Stimulated activated CD8-positive, alpha-beta memory T cell treated with anti-CD3 and anti-CD28 coated beads, Interleukin-4, amount 100 ng/mL, for 48 hours (primary cell): ENCODE data around the gene LTB.

Experiments used
- DNase-seq: peaks from one replicate; pipeline ENCODE4 v3.0.0-alpha.2; 2020

Gene LTB

DNA sequence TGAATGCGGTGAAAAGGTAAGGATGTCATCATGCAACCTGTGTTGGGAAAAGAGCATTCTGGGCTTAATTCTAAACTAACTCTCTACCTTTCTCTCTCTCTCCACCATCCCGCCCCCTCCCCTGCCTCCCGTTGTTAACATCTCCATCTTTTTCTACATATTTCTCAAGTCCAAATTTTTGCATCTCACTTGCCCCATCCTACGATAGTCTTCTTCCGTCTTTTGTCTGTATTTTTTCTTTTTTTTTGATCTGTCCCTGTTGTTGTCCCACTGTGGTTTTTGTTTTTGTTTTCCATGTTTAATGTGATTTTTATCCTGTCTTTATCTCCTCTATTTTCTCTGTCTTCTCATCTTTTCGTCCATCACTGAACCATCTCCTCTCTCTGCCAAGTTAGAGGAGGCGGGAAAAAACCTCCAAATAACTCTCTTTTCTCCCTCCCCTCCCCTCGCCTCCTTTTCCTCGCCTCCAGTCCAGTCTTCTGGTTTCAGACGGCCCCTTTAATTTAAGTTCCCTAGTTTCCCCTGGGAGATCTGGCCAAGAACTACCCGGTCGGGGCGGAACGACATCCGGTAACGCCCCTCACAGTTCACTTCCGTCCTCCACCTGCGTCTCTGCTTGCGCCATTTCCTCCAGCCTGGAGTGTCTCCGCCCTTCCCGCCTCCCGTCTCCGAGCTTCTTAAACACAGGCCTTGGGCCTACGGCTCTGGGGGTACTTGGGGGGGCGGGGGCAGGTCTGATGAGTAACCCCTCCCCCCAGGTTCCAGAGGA is 35.1 kb downstream of the LTB start, which contains the start of gene NFKBIL1:
NFKBIL1 (plus strand) TSS at position 651 of the 769 bp plus-strand sequence; CDS start at position 738, 87 bp downstream.
- DNase-seq = peak; percentile 93

DNA sequence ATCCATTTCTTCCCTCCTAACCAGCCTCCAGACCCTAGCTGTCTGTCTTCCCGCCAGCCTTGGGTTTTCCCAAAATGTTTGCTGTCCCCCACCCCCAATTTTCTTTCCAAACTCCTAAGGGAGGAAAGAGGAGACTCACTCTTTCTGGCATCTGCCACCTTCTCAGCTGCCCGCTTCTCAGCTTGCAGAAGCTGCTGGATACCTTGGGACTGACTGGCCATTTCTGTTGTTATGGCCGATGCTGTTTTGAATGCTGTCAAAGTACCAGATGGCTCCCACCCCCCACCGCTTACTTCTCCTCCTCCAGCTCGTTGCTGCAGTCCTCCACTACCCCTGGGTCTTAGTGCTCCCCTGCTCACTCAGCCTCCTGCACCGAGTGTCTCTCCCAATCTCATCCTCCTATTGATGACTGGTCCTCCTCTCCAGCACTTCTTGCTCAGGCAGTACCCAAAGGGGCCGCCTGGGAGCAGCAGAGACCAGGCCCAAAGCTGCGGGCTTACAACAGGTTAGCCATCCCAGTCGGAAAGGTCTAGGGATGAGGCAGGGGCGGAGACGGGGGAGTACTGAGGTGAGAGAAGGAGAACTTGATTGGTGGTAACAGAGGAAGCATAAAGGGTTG is 35.8 kb downstream of the LTB start, which contains the start of gene ATP6V1G2:
ATP6V1G2 (minus strand) TSS at position 270 of the 619 bp plus-strand sequence; CDS start at position 221, 49 bp downstream.
- DNase-seq = peak; percentile 94

DNA sequence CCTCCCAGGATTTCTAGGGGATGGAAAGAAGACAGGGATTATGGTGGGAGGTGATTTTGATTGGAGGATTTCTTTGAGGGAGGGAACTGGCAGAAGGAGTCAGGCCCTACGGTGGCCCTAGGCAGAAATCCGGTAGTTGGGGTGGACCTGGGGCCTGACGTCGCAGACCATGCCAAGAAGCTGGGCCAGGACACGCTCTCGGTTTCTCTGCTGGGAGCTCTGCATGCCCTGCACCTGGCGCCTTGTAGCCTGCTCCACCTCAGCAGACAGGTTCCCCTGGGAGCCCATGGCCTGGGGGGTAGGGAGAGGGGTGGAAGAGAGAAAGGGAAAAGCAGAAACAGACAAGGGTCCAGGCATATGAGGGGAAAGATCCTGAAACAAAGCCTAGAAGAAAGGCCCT is 36.9 kb downstream of the LTB start:
- no peak for DNase-seq

DNA sequence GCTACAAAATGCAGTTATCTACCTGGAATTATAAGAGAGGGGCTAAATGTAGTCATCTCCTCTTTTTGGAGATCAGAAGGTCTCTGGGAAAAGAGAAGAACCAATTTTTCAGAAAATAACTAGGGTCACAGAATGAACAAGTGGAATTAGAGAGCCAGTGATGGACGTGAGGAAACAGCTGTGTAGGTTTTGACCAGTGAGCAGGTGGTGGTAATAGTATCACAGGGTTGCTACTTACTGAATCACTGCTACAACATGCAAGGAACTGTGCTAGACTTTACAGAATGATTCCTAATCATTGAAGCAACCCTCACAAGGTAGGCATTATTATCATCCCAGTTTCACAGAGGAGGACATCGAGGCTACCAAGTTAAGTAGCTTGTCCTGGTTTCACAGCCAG is 37.5 kb downstream of the LTB start:
- no peak for DNase-seq

DNA sequence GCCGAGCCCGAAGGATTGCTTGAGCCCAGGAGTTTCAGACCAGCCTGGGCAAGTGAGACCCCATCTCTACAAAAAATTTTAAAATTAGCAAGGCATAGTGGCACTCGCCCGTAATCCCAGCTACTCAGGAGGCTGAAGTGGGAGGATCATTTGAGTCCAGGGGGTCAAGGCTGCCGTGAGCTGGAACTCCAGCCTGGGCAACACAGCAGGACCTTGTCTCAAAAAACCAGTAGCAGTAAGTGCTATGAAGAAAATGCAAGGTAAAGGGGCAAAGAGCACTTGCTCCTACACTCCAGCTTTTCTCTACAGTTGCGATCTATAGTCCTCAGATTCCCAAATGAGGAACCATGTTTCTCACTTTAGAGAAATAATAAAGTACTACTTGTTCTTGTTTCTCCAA is 38.6 kb downstream of the LTB start:
- no peak for DNase-seq

DNA sequence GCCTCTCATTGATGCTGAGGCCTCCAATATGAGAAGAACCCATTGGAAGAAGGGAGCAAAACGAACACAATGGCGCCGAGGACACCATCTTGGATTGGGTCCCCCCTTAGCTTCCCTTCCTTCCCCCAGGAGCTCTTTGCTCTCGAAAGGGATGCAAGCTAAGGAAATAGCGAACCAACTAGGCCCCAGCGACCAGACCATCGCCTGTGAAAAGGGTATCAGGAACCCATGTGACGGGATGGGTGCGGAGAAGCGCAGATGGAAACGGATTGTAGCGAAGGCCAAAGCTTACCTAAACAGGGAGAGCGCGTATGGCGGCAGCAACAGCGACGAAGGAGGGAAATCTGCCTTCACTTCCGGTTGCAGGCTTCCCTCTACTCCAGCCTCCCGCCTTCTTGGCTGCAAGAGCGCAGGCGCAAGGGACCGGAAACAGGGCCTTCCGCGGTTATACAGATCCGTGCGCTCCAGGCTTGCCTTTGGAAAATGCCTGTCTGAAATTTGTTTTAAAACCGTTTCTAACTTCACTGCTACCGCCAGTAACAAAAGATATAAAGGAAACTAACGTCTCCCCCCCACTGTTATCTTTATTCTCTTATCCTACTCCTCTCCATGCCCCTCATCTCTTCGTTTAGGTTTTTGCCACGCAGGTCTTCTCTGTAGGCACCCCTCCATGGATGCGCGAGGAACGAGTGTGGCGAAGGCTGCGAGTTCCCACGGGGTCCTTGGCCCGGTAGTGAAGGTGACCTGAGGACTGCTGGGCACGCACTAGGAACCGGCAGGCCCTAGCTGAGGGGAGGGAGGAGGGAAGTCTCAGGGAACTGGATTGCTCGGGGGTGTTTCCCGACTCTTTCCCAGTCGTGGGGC is 40.3 kb downstream of the LTB start, which contains the start of gene DDX39B:
DDX39B (minus strand) TSS at position 346 of the 864 bp plus-strand sequence. CDS start 1,471 bp downstream, outside the sequence.
- peak; percentile 94 for DNase-seq

DNA sequence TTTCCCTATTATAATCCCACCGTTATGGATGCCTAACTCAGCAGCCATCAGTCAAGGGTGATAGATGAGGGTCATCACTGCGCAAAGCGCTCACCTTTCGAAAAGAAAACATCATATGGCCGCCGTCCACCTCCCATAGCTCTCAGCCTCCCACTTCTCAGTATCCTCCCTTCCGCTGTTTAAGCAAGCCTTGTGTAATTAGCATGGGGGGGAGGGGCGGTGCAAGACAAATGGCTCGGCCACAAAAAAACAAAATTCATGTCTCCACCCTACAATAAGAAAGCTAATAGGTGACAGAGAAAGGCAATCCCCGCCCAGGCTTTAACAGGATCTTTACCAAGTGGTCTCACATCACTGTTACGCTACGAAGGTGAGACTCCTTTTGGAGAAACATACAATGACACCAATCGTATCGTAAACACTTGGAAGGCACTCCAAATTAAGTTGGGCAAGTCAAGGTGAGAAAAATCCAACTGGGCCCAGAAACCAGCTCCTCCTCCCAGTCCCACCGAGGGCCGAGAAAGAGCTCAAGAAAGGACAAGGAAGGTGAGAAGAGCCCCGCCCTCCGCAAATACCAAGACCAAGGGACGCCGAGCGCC is 41.1 kb downstream of the LTB start:
- DNase-seq = peak; percentile 75

DNA sequence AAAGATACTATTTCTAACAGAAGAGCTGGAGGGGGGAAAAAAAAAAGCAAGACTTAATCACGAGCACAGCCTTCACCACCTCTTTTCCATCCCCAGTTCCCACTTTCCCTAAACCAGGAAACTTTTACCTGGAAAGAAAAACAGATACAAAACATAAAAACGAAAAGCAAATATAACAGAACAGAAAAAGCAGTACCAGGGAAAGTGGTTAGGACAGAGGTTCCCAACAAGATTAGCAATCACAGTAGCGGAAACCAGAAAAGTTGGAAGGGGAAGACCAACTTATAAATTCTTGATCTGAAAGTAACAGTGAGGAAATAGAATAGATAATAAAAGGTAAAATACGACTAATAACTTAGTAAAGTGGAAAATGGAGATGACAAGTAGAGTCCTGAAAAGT is 41.6 kb downstream of the LTB start:
- DNase-seq = no peak

DNA sequence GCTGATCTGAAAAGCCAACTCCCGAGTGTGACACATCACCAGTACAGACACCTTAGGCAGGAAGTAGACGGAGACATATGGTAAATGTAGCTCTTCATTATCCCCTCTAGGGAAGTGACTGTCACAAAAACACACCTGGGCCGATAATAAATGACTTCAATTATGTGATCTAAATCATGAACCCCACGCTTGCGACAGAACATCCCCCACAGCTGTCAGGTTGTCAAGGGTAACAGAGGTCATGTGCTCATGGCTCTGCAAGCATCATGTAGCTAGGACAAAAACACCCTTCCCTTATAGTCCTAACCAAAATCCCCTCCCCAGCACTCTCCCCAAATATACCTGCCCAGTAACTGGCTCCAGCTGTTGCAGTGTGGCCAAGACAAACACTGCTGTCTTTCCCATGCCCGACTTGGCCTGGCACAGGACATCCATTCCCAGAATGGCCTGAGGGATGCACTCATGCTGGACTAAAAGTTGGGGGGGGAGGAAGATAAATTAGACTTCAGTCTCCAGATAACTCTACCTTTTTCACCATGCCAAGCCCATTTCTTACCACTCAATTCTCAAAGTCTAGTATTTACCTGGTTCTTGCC is 43.3 kb downstream of the LTB start:
- DNase-seq = no peak

DNA sequence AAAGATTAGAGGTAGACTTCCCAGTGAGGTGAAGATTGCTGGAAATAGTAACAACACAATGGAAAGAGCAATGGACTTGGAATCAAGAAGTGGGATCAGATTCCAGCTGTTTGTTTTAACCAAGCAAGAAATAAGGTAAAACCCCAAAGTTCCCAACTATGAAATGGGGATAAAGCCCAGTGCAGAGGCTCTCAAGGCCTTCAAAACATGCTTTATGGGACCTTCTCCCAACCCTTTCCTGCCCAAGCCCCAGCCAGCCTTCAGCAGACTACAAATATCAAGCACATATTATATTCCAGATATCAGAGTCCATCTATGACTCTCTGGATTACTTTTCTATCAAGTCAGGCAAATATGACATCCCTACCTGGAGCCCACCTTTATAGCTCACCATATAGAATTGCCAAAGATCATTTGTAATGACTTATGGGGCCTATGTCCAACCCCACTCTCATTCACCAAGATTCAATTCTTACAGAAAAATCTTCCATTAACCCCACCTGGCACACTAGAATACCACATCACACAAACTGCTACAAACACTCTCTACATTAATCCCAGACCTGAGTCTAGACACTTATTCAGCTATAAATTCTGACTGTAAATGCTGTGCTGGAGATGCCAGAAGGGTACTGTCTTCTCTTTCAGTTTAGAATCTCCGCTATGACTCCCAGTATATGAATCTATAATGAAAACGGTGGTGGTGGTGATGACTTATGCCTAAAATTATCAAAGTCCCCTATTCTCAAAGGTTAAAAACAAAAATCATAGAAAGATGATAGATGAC is 46.5 kb downstream of the LTB start:
- DNase-seq = no peak

DNA sequence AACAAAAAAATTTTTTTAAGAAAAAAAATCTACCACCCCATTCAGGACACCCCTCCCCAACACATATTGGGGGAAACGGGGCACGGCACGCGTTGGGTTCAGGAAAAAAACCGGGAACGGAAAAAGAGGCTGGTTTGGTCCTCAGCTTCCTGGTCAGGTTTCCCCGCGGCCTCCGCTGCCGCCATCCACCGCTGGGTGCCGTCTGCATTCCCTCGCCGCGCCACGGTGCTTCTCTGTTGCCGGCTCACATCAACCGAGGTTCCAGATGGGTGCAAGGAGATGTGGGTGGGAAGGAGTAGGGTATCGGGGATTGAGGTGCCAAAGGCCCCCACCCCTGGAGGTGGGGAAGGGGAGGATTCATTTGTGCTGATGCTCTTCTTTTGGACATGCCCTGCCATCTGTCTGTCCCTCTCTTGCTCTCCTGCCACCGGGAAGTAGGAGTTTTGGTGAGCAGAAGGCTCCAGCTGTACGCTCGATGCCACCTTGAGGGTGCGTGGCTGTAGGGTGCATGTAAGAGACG is 47.6 kb downstream of the LTB start:
- DNase-seq = no peak

DNA sequence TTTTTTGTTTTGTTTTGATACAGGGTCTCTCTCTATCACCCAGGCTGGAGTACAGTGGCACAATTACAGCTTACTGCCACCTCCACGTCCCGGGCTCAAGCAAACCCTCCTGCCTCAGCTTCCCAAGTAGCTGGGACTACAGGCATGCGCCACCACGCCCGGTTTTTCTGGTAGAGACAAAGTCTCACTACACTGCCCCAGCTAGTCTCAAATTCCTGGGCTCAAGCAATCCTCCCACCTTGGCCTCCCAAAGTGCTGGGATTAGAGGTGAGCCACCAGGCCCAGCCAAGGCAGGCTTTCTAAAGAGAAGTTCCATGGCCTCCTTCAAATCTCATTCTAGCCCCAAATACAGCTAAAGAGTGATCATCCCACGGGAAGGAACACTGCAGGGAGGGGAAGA is 48.2 kb downstream of the LTB start:
- DNase-seq = no peak

DNA sequence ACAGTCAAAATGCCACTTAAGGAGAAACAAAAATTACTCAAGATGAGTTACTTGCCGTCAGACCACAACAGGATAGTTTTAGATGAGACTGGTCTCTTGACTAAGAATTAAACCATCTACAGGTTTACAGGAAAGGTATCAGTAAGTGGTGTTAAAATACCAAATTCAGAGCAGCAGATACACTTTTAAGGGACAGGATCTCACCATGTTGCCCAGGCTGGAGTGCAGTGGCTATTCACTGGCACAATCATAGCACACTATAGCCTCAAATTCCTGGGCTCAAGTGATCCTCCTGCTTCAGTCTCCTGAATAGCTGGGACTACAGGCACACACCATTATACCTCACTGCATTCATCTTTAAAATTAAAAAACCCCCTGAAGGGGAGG is 48.8 kb downstream of the LTB start:
- no peak for DNase-seq

DNA sequence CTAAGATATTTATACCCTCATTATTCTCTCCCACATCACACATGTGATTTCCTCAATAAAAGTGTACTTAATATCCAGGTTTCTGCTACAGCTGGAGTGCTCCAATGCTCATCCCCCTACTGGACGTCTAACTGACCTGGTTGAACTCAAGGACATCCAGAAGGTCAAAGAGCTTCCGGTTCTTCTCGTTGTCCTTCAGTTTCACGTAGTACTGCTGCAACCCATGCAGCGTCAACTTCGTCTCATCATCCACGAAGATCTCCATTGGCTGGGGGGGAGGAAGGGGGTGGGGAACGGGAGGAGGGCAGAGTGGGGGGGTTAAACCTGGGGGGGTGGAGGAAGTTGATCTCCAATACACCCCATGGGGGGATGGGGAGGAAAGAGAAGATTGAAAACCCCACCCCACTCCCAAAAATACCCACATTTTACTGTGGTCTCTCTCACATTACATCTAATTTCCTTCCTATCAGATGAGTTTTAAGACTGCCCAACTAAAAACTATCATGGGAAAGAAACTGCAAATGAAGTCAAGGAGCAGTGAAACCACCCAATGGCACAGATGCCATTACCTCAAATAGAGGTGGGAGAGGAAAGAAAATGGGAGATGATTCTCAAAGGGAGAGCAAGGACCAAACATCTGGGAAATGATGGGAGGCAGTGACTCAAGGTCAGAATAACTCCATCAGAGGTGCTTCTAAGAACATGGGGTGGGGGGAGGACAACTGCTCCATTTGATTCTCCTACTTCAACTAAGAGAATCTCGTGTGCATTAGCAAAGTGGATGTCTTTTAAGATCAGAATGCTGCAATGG is 49.4 kb downstream of the LTB start:
- no peak for DNase-seq

DNA sequence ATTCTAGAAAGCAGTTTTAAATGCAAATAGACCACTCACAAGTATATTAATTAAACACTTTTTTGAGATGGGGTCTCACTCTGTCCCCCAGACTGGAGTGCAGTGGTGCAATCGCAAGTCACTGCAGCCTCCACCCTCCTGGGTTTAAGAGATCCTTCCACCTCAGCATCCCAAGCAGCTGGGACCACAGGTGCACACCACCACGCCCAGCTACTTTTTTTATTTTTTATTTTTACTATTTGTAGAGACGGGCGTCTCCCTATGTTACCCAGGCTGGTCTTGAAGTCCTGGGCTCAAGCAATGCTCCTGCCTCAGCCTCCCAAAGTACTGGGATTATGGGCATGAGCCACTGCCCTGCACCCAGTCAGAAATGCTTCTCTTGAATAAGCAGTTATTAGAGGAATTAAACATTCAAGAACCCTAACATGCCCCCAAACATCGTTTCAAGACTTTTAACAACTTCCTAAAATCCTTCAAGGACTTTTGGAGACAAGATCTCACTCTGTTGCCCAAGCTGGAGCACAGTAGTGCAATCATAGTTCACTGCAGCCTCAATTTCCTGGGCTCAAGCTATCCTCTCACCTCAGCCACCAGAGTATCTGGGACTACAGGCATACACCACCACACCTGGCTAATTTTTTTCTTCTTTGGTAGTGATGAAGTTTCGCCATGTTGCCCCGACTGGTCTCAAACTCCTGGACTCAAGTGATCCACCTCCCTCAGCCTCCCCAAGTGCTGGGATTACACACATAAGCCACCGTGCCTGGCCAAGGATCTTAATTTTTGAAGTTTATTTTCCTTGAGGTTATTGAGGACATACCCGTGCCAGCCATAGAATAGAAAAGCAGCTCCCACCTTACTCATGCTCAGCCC is 50.2 kb downstream of the LTB start:
- no peak for DNase-seq

DNA sequence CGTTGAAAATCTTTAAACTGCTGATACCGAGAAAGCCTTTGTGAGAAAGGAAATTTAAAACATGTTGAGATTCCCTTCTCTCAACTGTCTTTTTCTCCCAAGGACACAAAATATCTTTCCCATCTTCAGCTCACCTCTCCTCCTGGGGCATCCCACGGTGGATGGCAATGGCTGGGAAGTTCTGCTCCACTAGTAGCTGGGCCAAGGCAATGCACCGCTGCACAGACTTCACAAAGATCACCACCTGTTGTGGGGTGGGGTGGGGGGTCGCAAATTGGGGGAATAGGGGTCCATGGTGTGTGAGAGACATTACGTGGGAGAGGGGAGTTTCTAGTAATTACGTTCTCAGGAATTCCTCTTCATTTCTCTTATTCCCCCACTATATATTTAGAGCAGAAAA is 51.1 kb downstream of the LTB start:
- DNase-seq = no peak

DNA sequence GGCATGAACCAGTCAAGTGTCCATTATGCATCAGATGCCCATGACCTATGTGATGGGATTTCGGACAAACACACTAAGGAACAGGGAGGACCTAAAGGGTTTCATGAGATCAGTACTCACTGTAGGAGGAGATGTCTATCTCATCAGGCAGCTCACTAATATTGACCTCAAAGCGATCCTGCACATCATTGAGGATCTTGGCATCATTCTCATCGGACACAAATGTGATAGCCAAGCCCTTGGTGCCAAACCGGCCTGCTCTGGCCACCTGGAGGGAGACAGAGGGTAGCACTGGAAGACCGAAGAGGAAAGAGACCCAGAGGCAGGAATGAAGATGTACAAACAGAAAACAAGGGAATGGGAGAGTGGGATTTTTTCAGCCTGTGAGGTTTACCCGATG is 51.6 kb downstream of the LTB start:
- no peak for DNase-seq
